Caco-2 (cell line): Measurements from ENCODE around the gene GTPBP4. TPM values are rescaled to one million over a fixed set of nuclear protein-coding genes. Genes with fewer than 3 reads are reported as not detected.

Source experiments
- BruUV-seq: library from RNA; stranded (reverse); fragments of 400-500 nt; replicated peaks from 2 replicates; lab custom pipeline; 2021; lab: Mats Ljungman, UMichigan
- CTCF ChIA-PET: fragments of 300-600 bp; sonication (Branson Sonifier 250); formaldehyde crosslinking; loops from one replicate; lab custom pipeline; 2022; ENCODE audit warnings: antibody characterized with exemption; lab: Charles Lee
- POLR2A ChIA-PET: fragments of 300-600 bp; sonication (Branson Sonifier 250); formaldehyde crosslinking; loops from one replicate; lab custom pipeline; 2022; ENCODE audit warnings: antibody characterized with exemption; lab: Charles Lee
- DNase-seq, 2 experiments: peaks; one replicate each; pipeline versions ENCODE4 v3.0.0 to v3.0.0-alpha.2; 2020 to 2022
- H3K27me3 ChIP-seq: replicated peaks from 2 replicates; pipeline ENCODE4 v1.6.0; 2011; ENCODE audit warnings: low read length; ENCODE audit not compliant: control insufficient read depth, insufficient read depth
- H3K36me3 ChIP-seq: 2 replicates; pipeline ENCODE4 v1.5.1; 2011; ENCODE audit warnings: low read length; ENCODE audit not compliant: control insufficient read depth, insufficient read depth
- H3K4me1 ChIP-seq: fragments of 250-450 bp; sonication (Bioruptor Pico); 2 replicates; pipeline ENCODE4 v1.5.1; 2020; ENCODE audit warnings: mild to moderate bottlenecking
- H3K4me3 ChIP-seq: 2 replicates; pipeline ENCODE4 v1.5.1; 2011; ENCODE audit warnings: low read depth, mild to moderate bottlenecking, control low read depth, low read length
- H3K9me3 ChIP-seq: fragments of 250-450 bp; sonication (Bioruptor Pico); 2 replicates; pipeline ENCODE4 v1.5.1; 2020; ENCODE audit warnings: mild to moderate bottlenecking, moderate library complexity
- H3K27ac Mint-ChIP-seq: one replicate; pipeline ENCODE4 v1.8.0; 2022; ENCODE audit warnings: mixed read lengths; ENCODE audit not compliant: unreplicated experiment
- H3K27me3 Mint-ChIP-seq: one replicate; pipeline ENCODE4 v1.8.0; 2022; ENCODE audit warnings: mixed read lengths; ENCODE audit not compliant: insufficient read depth, unreplicated experiment
- H3K36me3 Mint-ChIP-seq: one replicate; pipeline ENCODE4 v1.8.0; 2022; ENCODE audit warnings: mild to moderate bottlenecking, mixed read lengths; ENCODE audit not compliant: insufficient read depth, unreplicated experiment
- H3K4me1 Mint-ChIP-seq: one replicate; pipeline ENCODE4 v1.8.0; 2022; ENCODE audit warnings: low read depth, mixed read lengths; ENCODE audit not compliant: unreplicated experiment
- H3K4me3 Mint-ChIP-seq: one replicate; pipeline ENCODE4 v1.8.0; 2022; ENCODE audit warnings: mild to moderate bottlenecking, moderate library complexity, mixed read lengths; ENCODE audit not compliant: unreplicated experiment
- H3K9me3 Mint-ChIP-seq: one replicate; pipeline ENCODE4 v1.8.0; 2022; ENCODE audit warnings: mixed read lengths; ENCODE audit not compliant: unreplicated experiment
- CTCF ChIP-seq, 2 experiments: fragments of 200-600 bp in 1 of 2; IDR thresholded peaks; 1 replicate in 1 of 2; 2 replicates in 1 of 2; pipeline versions ENCODE4 v1.5.1 to v1.8.0; 2011 to 2022; ENCODE audit warnings: antibody characterized with exemption in 1 of 2, control low read depth in 1 of 2, inconsistent platforms in 1 of 2, low read depth in 1 of 2, low read length in 1 of 2, mild to moderate bottlenecking in 1 of 2, moderate library complexity in 1 of 2; ENCODE audit not compliant: insufficient read depth in 1 of 2, severe bottlenecking in 1 of 2, unreplicated experiment in 1 of 2
- intact Hi-C: fragments of 100-400 bp; cut with micrococcal nuclease; formaldehyde crosslinking; loops from one replicate; pipeline ENCODE4 v1.10.0; 2022; ENCODE audit not compliant: unreplicated experiment
- total RNA-seq: library from RNA; stranded (reverse); gene quantifications from 2 replicates; pipeline ENCODE4 v1.2.3, GENCODE V29; 2022

Gene GTPBP4
- total RNA-seq, 1 experiment from 2014 or later: 202 TPM

DNA sequence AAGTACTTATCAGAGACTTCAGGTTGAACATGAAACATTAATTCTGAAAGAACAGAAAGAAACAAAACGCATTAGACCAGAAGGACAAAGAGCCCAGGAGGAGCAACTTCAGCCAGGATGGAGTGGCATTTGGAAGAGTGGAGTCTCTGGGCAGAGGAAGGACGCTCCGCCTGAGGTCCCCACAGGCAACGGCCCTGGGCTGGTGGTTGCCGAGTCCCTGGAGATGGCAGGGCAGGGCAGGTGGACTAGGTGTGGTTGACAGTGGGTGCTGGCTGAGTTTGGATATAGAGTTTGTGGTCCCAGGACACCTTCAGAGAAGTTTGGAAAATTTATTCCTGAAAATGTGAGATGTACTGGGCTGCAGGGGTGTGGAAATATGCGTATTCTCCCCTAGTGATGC is 29.4 kb upstream of the GTPBP4 start:
- DNase-seq: no peak
- no peak overlapping the region for H3K4me3 Mint-ChIP-seq
- no peaks in the 10 kb centered on the region for H3K9me3 ChIP-seq
- H3K27ac Mint-ChIP-seq: peak overlapping the region; percentile 13
- POLR2A ChIA-PET: no interaction called here
- H3K27me3 Mint-ChIP-seq: no peaks in the 10 kb centered on the region
- H3K9me3 Mint-ChIP-seq: no peaks in the 10 kb centered on the region
- no peaks in the 10 kb centered on the region for H3K36me3 ChIP-seq
- no peaks in the 10 kb centered on the region for H3K4me1 Mint-ChIP-seq
- CTCF ChIA-PET: no interaction called here
- H3K4me1 ChIP-seq: no peaks in the 10 kb centered on the region
- H3K27me3 ChIP-seq: no peaks in the 10 kb centered on the region
- no peaks in the 10 kb centered on the region for H3K36me3 Mint-ChIP-seq
- no peak overlapping the region for H3K4me3 ChIP-seq
- no peak for TF ChIP-seq CTCF (IDR thresholded peaks at IDR 0.05; ENCODE audit: insufficient read depth in 1 of 2, low read depth in 1 of 2, low read length in 1 of 2, severe bottlenecking in 1 of 2, unreplicated experiment in 1 of 2)
- no TSS peak for BruUV-seq
- intact Hi-C loops: no loop called here

DNA sequence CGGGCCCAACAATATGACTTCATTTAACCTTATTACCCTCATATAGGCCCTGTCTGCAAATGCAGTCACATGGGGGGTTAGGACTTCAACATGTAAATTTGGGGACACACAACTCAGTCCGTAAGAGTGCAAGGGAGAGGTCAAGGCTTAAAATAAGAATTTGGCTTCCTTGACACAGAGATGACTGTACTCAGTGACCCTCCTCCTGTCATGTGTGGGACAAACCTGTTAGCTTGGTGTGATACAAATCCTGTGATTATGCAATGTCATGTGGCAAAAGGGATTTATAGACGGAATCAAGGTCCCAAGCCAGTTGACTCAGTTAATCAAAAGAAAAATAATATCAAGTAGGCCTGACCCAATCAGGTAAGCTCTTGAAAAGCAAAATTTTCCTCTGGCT is 25.9 kb upstream of the GTPBP4 start:
- no peak overlapping the region for H3K27ac Mint-ChIP-seq
- CTCF ChIA-PET: no interaction called here
- no peaks in the 10 kb centered on the region for H3K36me3 Mint-ChIP-seq
- H3K4me1 Mint-ChIP-seq: peaks cover 6% of the 10 kb centered on the region
- H3K27me3 Mint-ChIP-seq: no peaks in the 10 kb centered on the region
- Histone ChIP-seq H3K4me3 (no peak overlapping the region), H3K27me3 (no peaks in the 10 kb centered on the region), H3K36me3 (no peaks in the 10 kb centered on the region), H3K9me3 (no peaks in the 10 kb centered on the region), H3K4me1 (no peaks in the 10 kb centered on the region)
- BruUV-seq: no TSS peak
- intact Hi-C loops: no loop called here
- POLR2A ChIA-PET: interaction anchor here (1.5 kb wide), 1 partner anchor 26 kb away, joined by 3 read pairs; the partner anchor contains the start of gene GTPBP4
- H3K9me3 Mint-ChIP-seq: no peaks in the 10 kb centered on the region
- H3K4me3 Mint-ChIP-seq: no peak overlapping the region
- TF ChIP-seq CTCF (IDR thresholded peaks at IDR 0.05; ENCODE audit: insufficient read depth in 1 of 2, low read depth in 1 of 2, low read length in 1 of 2, severe bottlenecking in 1 of 2, unreplicated experiment in 1 of 2): no peak
- no peak for DNase-seq

DNA sequence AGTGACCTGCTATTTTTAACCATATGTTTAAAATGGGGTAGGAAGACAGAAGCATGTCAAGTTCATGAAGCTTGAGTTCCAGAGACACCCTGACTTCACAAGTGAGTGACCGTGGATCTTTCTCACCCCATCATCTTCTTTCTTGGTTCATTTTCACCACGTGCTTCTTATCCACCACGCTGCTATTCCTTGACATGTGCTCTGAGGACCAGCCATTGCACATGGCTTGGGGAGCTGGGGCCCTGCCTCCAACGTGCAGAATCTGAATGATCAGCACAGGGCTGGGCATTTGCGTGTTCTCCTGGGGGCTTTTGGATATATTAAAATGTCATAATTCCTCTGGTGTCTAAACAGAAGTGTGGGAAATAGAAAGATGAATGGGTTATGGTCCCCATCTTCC is 25.0 kb upstream of the GTPBP4 start:
- POLR2A ChIA-PET: interaction anchor here (1.5 kb wide), 1 partner anchor 25 kb away, joined by 3 read pairs; the partner anchor contains the start of gene GTPBP4
- intact Hi-C loops: no loop called here
- BruUV-seq: no TSS peak

More for the DNA sequence above, 25.0 kb upstream of the GTPBP4 start:
- CTCF ChIA-PET: no interaction called here
- Histone ChIP-seq H3K4me3 (no peak overlapping the region), H3K9me3 (no peaks in the 10 kb centered on the region), H3K36me3 (no peaks in the 10 kb centered on the region), H3K4me1 (no peaks in the 10 kb centered on the region), H3K27me3 (no peaks in the 10 kb centered on the region)
- Mint-ChIP-seq H3K9me3 (no peaks in the 10 kb centered on the region), H3K36me3 (no peaks in the 10 kb centered on the region), H3K27me3 (no peaks in the 10 kb centered on the region), H3K4me3 (no peak overlapping the region), H3K27ac (no peak overlapping the region), H3K4me1 (peaks cover 7% of the 10 kb centered on the region)
- TF ChIP-seq CTCF (IDR thresholded peaks at IDR 0.05; ENCODE audit: insufficient read depth in 1 of 2, low read depth in 1 of 2, low read length in 1 of 2, severe bottlenecking in 1 of 2, unreplicated experiment in 1 of 2): no peak
- no peak for DNase-seq
